PFSK-1 (cell line): ENCODE results near the gene RAB30.

Source experiments
- POLR2AphosphoS5 ChIP-seq: IDR thresholded peaks from 2 replicates; pipeline ENCODE4 v1.6.1; 2012; ENCODE audit warnings: low read depth, mild to moderate bottlenecking, control low read depth, low read length, moderate library complexity
- REST ChIP-seq, 2 experiments: IDR thresholded peaks; 2 replicates each; pipeline versions ENCODE4 v1.6.1 to v1.8.0; 2011 to 2012; ENCODE audit warnings: low read depth in 2 of 2, low read length in 2 of 2, control low read depth in 1 of 2, inconsistent platforms in 1 of 2, mild to moderate bottlenecking in 1 of 2, moderate library complexity in 1 of 2; ENCODE audit not compliant: insufficient read depth in 1 of 2
- TAF1 ChIP-seq: IDR thresholded peaks from 2 replicates; pipeline ENCODE4 v1.6.1; 2012; ENCODE audit warnings: low read length, control low read depth, borderline replicate concordance; ENCODE audit not compliant: insufficient read depth

- TF ChIP-seq REST (IDR thresholded peaks at IDR 0.05; ENCODE audit: insufficient read depth in 1 of 2, low read depth in 2 of 2, low read length in 2 of 2) (no peak), POLR2AphosphoS5 (no peak), TAF1 (no peak)
Measured at GRCh38 chr11:82974135-82974534, 97.6 kb downstream of the RAB30 start.
